Right renal pelvis (tissue), 4 donors: ENCODE measurements around the gene CDH1. TPM values are rescaled to one million over a fixed set of nuclear protein-coding genes. Genes with fewer than 3 reads are reported as not detected.

Experiments used
- DNase-seq, 4 donors: peaks; one replicate each; pipeline ENCODE4 v3.0.0-alpha.2; 2013; ENCODE audit warnings: low read depth in 4 of 4, low spot score in 3 of 4, missing footprints in 1 of 4
- polyA plus RNA-seq, 4 donors: library from polyadenylated mRNA; unstranded; fragments of 120-200 nt; gene quantifications; one replicate each; pipeline ENCODE4 v1.2.1, GENCODE V29; 2013; ENCODE audit not compliant: insufficient read length in 4 of 4

CDH1 gene
- polyA plus RNA-seq, 4 donors, result 96.8 to 118 (median 102) TPM

GRCh38 chr16:68759062-68759461 is 22.0 kb downstream of the CDH1 start:
- DNase-seq, result no peak

GRCh38 chr16:68760671-68761275 is 23.7 kb downstream of the CDH1 start:
- DNase-seq, result no peak

GRCh38 chr16:68762996-68763756 is 26.1 kb downstream of the CDH1 start:
- no peak for DNase-seq

- no peak for DNase-seq
Observed at GRCh38 chr16:68764862-68765261, 27.8 kb downstream of the CDH1 start.

- no peak for DNase-seq
Observed at GRCh38 chr16:68767581-68767980, 30.5 kb downstream of the CDH1 start.

- DNase-seq, result no peak
Observed at GRCh38 chr16:68768175-68768574, 31.1 kb downstream of the CDH1 start.

GRCh38 chr16:68768771-68769170 is 31.7 kb downstream of the CDH1 start:
- DNase-seq, result no peak

- no peak for DNase-seq
Observed at GRCh38 chr16:68770671-68771070, 33.6 kb downstream of the CDH1 start.

GRCh38 chr16:68772030-68772681 is 35.1 kb downstream of the CDH1 start:
- no peak for DNase-seq

- DNase-seq, result no peak
Observed at GRCh38 chr16:68772871-68773270, 35.8 kb downstream of the CDH1 start.

- no peak for DNase-seq
Observed at GRCh38 chr16:68774982-68775634, 38.0 kb downstream of the CDH1 start.

- no peak for DNase-seq
Observed at GRCh38 chr16:68776821-68777485, 39.9 kb downstream of the CDH1 start.

GRCh38 chr16:68778551-68779231 is 41.6 kb downstream of the CDH1 start:
- no peak for DNase-seq

GRCh38 chr16:68779891-68780290 is 42.8 kb downstream of the CDH1 start:
- no peak for DNase-seq

GRCh38 chr16:68781784-68782183 is 44.7 kb downstream of the CDH1 start:
- DNase-seq, result no peak

- DNase-seq, result no peak
Observed at GRCh38 chr16:68782198-68783174, 45.4 kb downstream of the CDH1 start.

- DNase-seq, result no peak
Observed at GRCh38 chr16:68784226-68784625, 47.1 kb downstream of the CDH1 start.

GRCh38 chr16:68784721-68785120 is 47.6 kb downstream of the CDH1 start:
- no peak for DNase-seq

GRCh38 chr16:68785715-68786114 is 48.6 kb downstream of the CDH1 start:
- no peak for DNase-seq
